HepG2 (cell line): ENCODE results near the gene IRGQ. TPM values are rescaled to one million over a fixed set of nuclear protein-coding genes. Genes with fewer than 3 reads are reported as not detected.

Experiments
- GTF3A ChIP-seq: sonication (generic); formaldehyde crosslinking; conservative IDR thresholded peaks from 2 replicates; pipeline ENCODE4 v1.4.0; 2020; ENCODE audit warnings: mild to moderate bottlenecking, missing genetic modification reagents
- HNRNPL ChIP-seq: fragments of 200-400 bp; formaldehyde crosslinking; IDR thresholded peaks from 2 replicates; pipeline ENCODE4 v1.6.1; 2017; ENCODE audit warnings: mild to moderate bottlenecking, low read depth, low read length
- IRF2 ChIP-seq: IDR thresholded peaks from 2 replicates; pipeline ENCODE4 v1.6.1; 2018; ENCODE audit warnings: missing genetic modification reagents, missing compliant biosample characterization
- ISX ChIP-seq: sonication (generic); formaldehyde crosslinking; conservative IDR thresholded peaks from 2 replicates; pipeline ENCODE4 v1.5.0; 2020; ENCODE audit warnings: missing genetic modification reagents
- MTA3 ChIP-seq: sonication (generic); formaldehyde crosslinking; IDR thresholded peaks from 2 replicates; pipeline ENCODE4 v1.4.0; 2020; ENCODE audit warnings: missing genetic modification reagents
- NFYB ChIP-seq: sonication (generic); formaldehyde crosslinking; IDR thresholded peaks from 2 replicates; pipeline ENCODE4 v1.4.0; 2020; ENCODE audit warnings: missing genetic modification reagents
- RARA ChIP-seq: IDR thresholded peaks from 2 replicates; pipeline ENCODE4 v1.6.1; 2016; ENCODE audit warnings: missing genetic modification reagents, missing compliant biosample characterization
- SAP130 ChIP-seq: IDR thresholded peaks from 2 replicates; pipeline ENCODE4 v1.6.1; 2016; ENCODE audit warnings: low read depth
- SMARCE1 ChIP-seq: fragments of 450-650 bp; IDR thresholded peaks from 2 replicates; pipeline ENCODE4 v1.6.1; 2017; ENCODE audit warnings: borderline replicate concordance
- SNAPC5 ChIP-seq: sonication (generic); formaldehyde crosslinking; IDR thresholded peaks from 2 replicates; pipeline ENCODE4 v1.8.1; 2023; ENCODE audit warnings: mild to moderate bottlenecking, missing genetic modification reagents, borderline replicate concordance
- STAT6 ChIP-seq: sonication (generic); formaldehyde crosslinking; IDR thresholded peaks from 2 replicates; pipeline ENCODE4 v1.4.0; 2020; ENCODE audit warnings: missing genetic modification reagents, mild to moderate bottlenecking, borderline replicate concordance
- TEAD3 ChIP-seq: optimal IDR thresholded peaks from 2 replicates; pipeline ENCODE3; 2016; ENCODE audit warnings: borderline replicate concordance
- WIZ ChIP-seq: sonication (generic); formaldehyde crosslinking; IDR thresholded peaks from 2 replicates; pipeline ENCODE4 v1.5.1; 2020; ENCODE audit warnings: mild to moderate bottlenecking, missing genetic modification reagents
- ZNF263 ChIP-seq: sonication (generic); formaldehyde crosslinking; IDR thresholded peaks from 2 replicates; pipeline ENCODE4 v1.4.0; 2020; ENCODE audit warnings: missing genetic modification reagents
- ZNF280D ChIP-seq: sonication (generic); formaldehyde crosslinking; IDR thresholded peaks from 2 replicates; pipeline ENCODE4 v1.5.1; 2020; ENCODE audit warnings: mild to moderate bottlenecking, missing genetic modification reagents
- ZNF292 ChIP-seq: sonication (generic); formaldehyde crosslinking; IDR thresholded peaks from 2 replicates; pipeline ENCODE4 v1.8.1; 2022; ENCODE audit warnings: mild to moderate bottlenecking, low read depth, missing genetic modification reagents, borderline replicate concordance
- ZNF33B ChIP-seq: sonication (generic); formaldehyde crosslinking; IDR thresholded peaks from 2 replicates; pipeline ENCODE4 v1.5.1; 2020; ENCODE audit warnings: mild to moderate bottlenecking, missing genetic modification reagents
- ZNF451 ChIP-seq: sonication (generic); formaldehyde crosslinking; IDR thresholded peaks from 2 replicates; pipeline ENCODE4 v1.5.0; 2020; ENCODE audit warnings: mild to moderate bottlenecking, missing genetic modification reagents
- polyA plus RNA-seq, 8 experiments: library from polyadenylated mRNA; depleted of rRNA in 3 of 8; stranded (reverse) in 7 of 8; unstranded in 1 of 8; fragments of >200 nt; fragmentation: Illumina TruSeq in 4 of 8; extraction: Trizol in 4 of 8; gene quantifications; 2 replicates each; pipeline versions ENCODE4 v1.2.1 to v1.2.3, GENCODE V29; 2011 to 2016; ENCODE audit warnings: low read depth in 4 of 8, missing spikeins in 1 of 8, mixed read lengths in 1 of 8; ENCODE audit not compliant: insufficient read depth in 1 of 8
- total RNA-seq, 5 experiments: library from RNA; depleted of rRNA; stranded (reverse); fragments of >200 nt; fragmentation: Illumina TruSeq; extraction: Trizol; gene quantifications; 2 replicates each; pipeline ENCODE4 v1.2.3, GENCODE V29; 2016; ENCODE audit warnings: low read depth in 1 of 5
- TF ChIP-seq, protein P1 (sequence below): sonication (generic); formaldehyde crosslinking; IDR thresholded peaks from 2 replicates; pipeline ENCODE4 v1.4.0; 2020; ENCODE audit warnings: missing genetic modification reagents
- TF ChIP-seq, protein P2 (sequence below): sonication (generic); formaldehyde crosslinking; IDR thresholded peaks from 2 replicates; pipeline ENCODE4 v1.4.0; 2020; ENCODE audit warnings: mild to moderate bottlenecking, missing genetic modification reagents
- TF ChIP-seq, protein P3 (sequence below): IDR thresholded peaks from 2 replicates; pipeline ENCODE4 v1.6.1; 2016; ENCODE audit warnings: missing compliant biosample characterization, missing genetic modification reagents, borderline replicate concordance

Gene IRGQ
- total and polyA plus RNA-seq, 2 of the 13 experiments (the other 11 are each of a cell fraction or from before 2014, with no cell fraction given): 11.6 to 12.4 TPM

DNA sequence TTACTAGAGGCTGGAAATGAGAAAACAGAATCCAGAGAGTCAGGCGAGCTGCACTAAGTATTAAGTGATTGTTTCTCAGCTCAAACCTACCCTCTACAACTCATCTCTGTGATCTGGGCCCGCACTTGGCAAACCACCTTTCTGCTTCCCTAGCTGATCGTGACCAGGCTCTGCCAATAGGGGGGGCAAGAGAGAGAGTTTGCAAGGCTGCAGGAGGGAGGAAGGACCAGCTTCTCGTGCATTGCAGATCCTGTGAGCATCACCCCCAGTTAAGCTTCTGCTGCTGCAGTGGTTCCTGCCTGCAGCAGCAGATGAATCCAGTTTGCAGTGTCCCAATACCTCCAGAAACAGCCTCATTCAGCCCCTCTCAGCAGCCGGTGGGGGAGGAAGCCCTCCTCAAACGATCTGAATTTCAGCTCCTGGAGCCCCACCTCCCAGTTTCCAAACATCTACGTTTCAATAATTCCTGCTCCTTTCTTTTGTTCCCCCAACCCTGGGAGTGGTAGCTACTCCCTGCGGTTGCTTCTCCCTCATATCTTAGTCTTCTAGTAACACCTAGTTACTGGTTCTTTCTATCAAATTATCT, 40.7 kb downstream of the IRGQ start (continued):
- no peak for TF ChIP-seq ZNF280D (CRISPR knock-in tag)
- TF ChIP-seq, protein P1, sequence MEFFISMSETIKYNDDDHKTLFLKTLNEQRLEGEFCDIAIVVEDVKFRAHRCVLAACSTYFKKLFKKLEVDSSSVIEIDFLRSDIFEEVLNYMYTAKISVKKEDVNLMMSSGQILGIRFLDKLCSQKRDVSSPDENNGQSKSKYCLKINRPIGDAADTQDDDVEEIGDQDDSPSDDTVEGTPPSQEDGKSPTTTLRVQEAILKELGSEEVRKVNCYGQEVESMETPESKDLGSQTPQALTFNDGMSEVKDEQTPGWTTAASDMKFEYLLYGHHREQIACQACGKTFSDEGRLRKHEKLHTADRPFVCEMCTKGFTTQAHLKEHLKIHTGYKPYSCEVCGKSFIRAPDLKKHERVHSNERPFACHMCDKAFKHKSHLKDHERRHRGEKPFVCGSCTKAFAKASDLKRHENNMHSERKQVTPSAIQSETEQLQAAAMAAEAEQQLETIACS (CRISPR knock-in tag): no peak
- peak; percentile 72; the same call in 1 of the 2 replicates for TF ChIP-seq ZNF263
- TF ChIP-seq, protein P2, sequence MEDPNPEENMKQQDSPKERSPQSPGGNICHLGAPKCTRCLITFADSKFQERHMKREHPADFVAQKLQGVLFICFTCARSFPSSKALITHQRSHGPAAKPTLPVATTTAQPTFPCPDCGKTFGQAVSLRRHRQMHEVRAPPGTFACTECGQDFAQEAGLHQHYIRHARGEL: no peak
- TF ChIP-seq ISX (CRISPR knock-in tag): no peak
- TF ChIP-seq SAP130 (CRISPR knock-in tag): 0 out of 2 replicates have a peak, but pooled peaks have one; percentile 11
- 0 out of 2 replicates have a peak, but pooled peaks have one; percentile 22 for TF ChIP-seq IRF2 (CRISPR knock-in tag)
- TF ChIP-seq SMARCE1: no peak
- no peak for TF ChIP-seq HNRNPL
- no peak for TF ChIP-seq GTF3A (CRISPR knock-in tag)
- TF ChIP-seq RARA (CRISPR knock-in tag): no peak
- TF ChIP-seq WIZ (CRISPR knock-in tag): no peak
- no peak for TF ChIP-seq ZNF292 (CRISPR knock-in tag)
- TF ChIP-seq SNAPC5 (CRISPR knock-in tag): no peak
- TF ChIP-seq MTA3 (CRISPR knock-in tag): no peak
- no peak for TF ChIP-seq NFYB (CRISPR knock-in tag)
- TF ChIP-seq TEAD3 (CRISPR knock-in tag): peak; percentile 9
- TF ChIP-seq ZNF451: no peak
- TF ChIP-seq, protein P3, sequence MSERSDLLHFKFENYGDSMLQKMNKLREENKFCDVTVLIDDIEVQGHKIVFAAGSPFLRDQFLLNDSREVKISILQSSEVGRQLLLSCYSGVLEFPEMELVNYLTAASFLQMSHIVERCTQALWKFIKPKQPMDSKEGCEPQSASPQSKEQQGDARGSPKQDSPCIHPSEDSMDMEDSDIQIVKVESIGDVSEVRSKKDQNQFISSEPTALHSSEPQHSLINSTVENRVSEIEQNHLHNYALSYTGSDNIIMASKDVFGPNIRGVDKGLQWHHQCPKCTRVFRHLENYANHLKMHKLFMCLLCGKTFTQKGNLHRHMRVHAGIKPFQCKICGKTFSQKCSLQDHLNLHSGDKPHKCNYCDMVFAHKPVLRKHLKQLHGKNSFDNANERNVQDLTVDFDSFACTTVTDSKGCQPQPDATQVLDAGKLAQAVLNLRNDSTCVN (CRISPR knock-in tag): no peak
- TF ChIP-seq ZNF33B (CRISPR knock-in tag): no peak
- no peak for TF ChIP-seq STAT6
